ENCODE measurements around the gene PSMD14. TPM values are rescaled to one million over a fixed set of nuclear protein-coding genes. Genes with fewer than 3 reads are reported as not detected.

Gene PSMD14
- total and polyA plus RNA-seq, 2 of the 8 experiments (the other 6 are each of a cell fraction or from before 2014, with no cell fraction given): 53.9 to 88.7 TPM

GRCh38 chr2:161352719-161353118 lies 44.5 kb downstream of the PSMD14 start:
- Histone ChIP-seq H3K79me2 (ENCODE audit: control insufficient read depth in 1 of 2, insufficient read depth in 2 of 2, low read length in 2 of 2) (peaks cover 0 to 97% of the 10 kb centered on the region in 2 experiments; a peak in 2 of 4 replicates), H3K4ac (replicated peaks; ENCODE audit: insufficient read length, low read depth, low read length) (no peak overlapping the region), H3K56ac (replicated peaks; ENCODE audit: insufficient read length, low read depth, low read length) (no peak overlapping the region), H3K9ac (replicated peaks in 1 of 4; ENCODE audit: extremely low read depth in 1 of 4, low read depth in 3 of 4, low read length in 3 of 4) (no peak overlapping the region), H4K91ac (replicated peaks; ENCODE audit: insufficient read length, low read length) (no peak overlapping the region), H3K23ac (ENCODE audit: insufficient read length) (no peak overlapping the region), H3K9me3 (ENCODE audit: insufficient read depth in 2 of 2, low read depth in 1 of 2, low read length in 1 of 2) (no peaks in the 10 kb centered on the region), H3K4me2 (ENCODE audit: insufficient read depth in 1 of 2, low read depth in 2 of 2, low read length in 2 of 2) (no peak overlapping the region), H2AK5ac (ENCODE audit: low read depth, low read length) (no peak overlapping the region), H3K4me3 (ENCODE audit: extremely low read depth in 1 of 4, insufficient read depth in 2 of 4, low read depth in 3 of 4, low read length in 4 of 4) (no peak overlapping the region), H2BK15ac (ENCODE audit: low read length) (no peak overlapping the region), H3K36me3 (ENCODE audit: control insufficient read depth in 2 of 4, insufficient read depth in 4 of 4, low read length in 3 of 4) (no peaks in the 10 kb centered on the region), H4K5ac (ENCODE audit: insufficient read length, low read depth, low read length) (no peak overlapping the region), H3K23me2 (ENCODE audit: low read depth, low read length) (no peaks in the 10 kb centered on the region; the same call in 1 of the 2 replicates), H2BK12ac (ENCODE audit: low read depth, low read length) (no peak overlapping the region), H3K27me3 (replicated peaks in 1 of 4; ENCODE audit: control insufficient read depth in 3 of 4, extremely low read depth in 1 of 4, insufficient read depth in 3 of 4, low read length in 3 of 4) (no peaks in the 10 kb centered on the region), H3K14ac (ENCODE audit: insufficient read length) (no peak overlapping the region), H2BK5ac (ENCODE audit: low read depth, low read length) (no peak overlapping the region), H4K8ac (ENCODE audit: extremely low read depth, insufficient read depth, low read length) (no peak overlapping the region), H3K27ac (ENCODE audit: low read depth, low read length) (no peak overlapping the region), H2BK20ac (ENCODE audit: low read length) (no peak overlapping the region), H2AFZ (ENCODE audit: low read length) (no peak overlapping the region), H2BK120ac (replicated peaks; ENCODE audit: low read depth, low read length) (no peak overlapping the region), H3K18ac (ENCODE audit: extremely low read depth, low read length) (no peak overlapping the region), H4K20me1 (replicated peaks in 1 of 2; ENCODE audit: control insufficient read depth in 1 of 2, insufficient read depth in 2 of 2, low read length in 2 of 2) (peaks cover 0 to 1% of the 10 kb centered on the region in 2 experiments), H3K4me1 (replicated peaks in 1 of 4; ENCODE audit: control insufficient read depth in 3 of 4, insufficient read depth in 4 of 4, low read length in 3 of 4) (peaks cover 0 to 4% (median under 1%) of the 10 kb centered on the region in 4 experiments; a peak in 2 of 7 replicates), H3K79me1 (ENCODE audit: low read depth, low read length) (no peaks in the 10 kb centered on the region)
- DNase-seq (ENCODE audit: low read depth in 1 of 2, low spot score in 2 of 2): no peak
- no peak for FAIRE-seq
- CTCF ChIA-PET (ENCODE audit: partially characterized antibody): interaction anchor here (0.6 kb wide), 1 partner anchor 243 kb away, joined by 5 read pairs; no protein-coding TSS in a partner anchor
- POLR2A ChIA-PET (ENCODE audit: partially characterized antibody): interaction anchor here (1.1 kb wide), 1 partner anchor 45 kb away, joined by 3 read pairs; the partner anchor contains the start of gene PSMD14
- TF ChIP-seq FOSL1 (IDR thresholded peaks at IDR 0.05; ENCODE audit: insufficient read depth, low read depth, low read length) (no peak), RFX5 (IDR thresholded peaks at IDR 0.05; ENCODE audit: borderline replicate concordance, low read depth, low read length) (no peak), SIX5 (IDR thresholded peaks at IDR 0.05; ENCODE audit: low read depth, low read length) (no peak), SRF (IDR thresholded peaks at IDR 0.05; ENCODE audit: low read depth, low read length) (no peak), CEBPB (IDR thresholded peaks at IDR 0.05; ENCODE audit: low read depth, low read length) (no peak), GABPA (IDR thresholded peaks at IDR 0.05; ENCODE audit: borderline replicate concordance, insufficient read depth, low read length) (no peak), RNF2 (IDR thresholded peaks at IDR 0.05; ENCODE audit: borderline replicate concordance, low read depth, low read length, missing control alignments, poor library complexity, severe bottlenecking) (no peak), KDM4A (IDR thresholded peaks at IDR 0.05; ENCODE audit: low read depth, low read length, severe bottlenecking) (no peak), SUZ12 (IDR thresholded peaks at IDR 0.05; ENCODE audit: low read length) (no peak), BCL11A (IDR thresholded peaks at IDR 0.05; ENCODE audit: low read depth in 2 of 2, low read length in 2 of 2) (no peak), GTF2F1 (IDR thresholded peaks at IDR 0.05; ENCODE audit: borderline replicate concordance, low read depth, low read length) (no peak), YY1 (IDR thresholded peaks at IDR 0.05; ENCODE audit: low read depth, low read length) (no peak), EZH2 (IDR thresholded peaks at IDR 0.05; ENCODE audit: low read depth, low read length, severe bottlenecking) (no peak)
- TF ChIP-seq, protein P1, sequence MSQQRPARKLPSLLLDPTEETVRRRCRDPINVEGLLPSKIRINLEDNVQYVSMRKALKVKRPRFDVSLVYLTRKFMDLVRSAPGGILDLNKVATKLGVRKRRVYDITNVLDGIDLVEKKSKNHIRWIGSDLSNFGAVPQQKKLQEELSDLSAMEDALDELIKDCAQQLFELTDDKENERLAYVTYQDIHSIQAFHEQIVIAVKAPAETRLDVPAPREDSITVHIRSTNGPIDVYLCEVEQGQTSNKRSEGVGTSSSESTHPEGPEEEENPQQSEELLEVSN (IDR thresholded peaks at IDR 0.05): no peak

Data from H1 (cell line).